Inflammatory macrophage treated with lipopolysaccharide for 1 hour (primary cell): ENCODE measurements around the gene ACAN.
"Not testable (repeated sequence)": the region's sequence is repeated elsewhere in the genome, so short reads cannot be mapped to it uniquely, and the experiment has no call there.

Source experiments
- DNase-seq, 2 donors: peaks; one replicate each; pipeline ENCODE4 v3.0.0-alpha.2; 2020 to 2022

ACAN gene

DNA sequence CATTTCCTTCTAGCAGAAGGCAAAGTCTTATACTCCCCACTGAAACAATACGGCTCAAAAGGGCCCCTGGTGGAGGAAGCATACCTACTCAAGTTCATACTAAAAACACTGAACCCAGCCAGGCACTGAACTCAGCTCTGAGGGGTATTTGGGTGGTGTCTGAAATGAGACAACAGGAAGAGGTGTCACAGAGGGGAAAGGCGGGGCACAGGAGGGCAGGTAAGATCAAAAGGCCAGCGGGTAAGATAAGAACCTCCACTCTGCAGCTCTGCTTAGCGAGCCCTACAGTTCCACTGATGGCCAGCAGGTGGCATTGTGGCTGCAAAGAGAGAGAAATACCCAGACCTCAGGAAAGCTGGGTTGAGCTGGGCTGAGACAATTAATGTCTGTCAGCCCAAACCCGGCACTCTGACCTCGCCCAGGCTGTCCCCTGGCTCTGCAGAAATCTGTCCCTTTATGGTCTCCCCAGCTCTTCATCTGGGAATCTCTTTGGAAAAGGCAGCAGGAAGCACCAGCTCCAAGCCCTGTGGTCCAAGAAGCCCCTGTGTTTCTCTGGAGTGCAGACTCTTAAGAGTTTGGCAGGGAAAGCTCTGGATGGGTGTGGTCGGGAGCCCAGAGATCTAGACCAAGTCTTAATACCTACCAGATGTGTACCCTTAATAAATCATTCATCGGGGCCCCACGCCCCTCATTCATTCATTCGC is 101.5 kb downstream of the ACAN start:
- peak; percentile 37 to 93 for DNase-seq

DNA sequence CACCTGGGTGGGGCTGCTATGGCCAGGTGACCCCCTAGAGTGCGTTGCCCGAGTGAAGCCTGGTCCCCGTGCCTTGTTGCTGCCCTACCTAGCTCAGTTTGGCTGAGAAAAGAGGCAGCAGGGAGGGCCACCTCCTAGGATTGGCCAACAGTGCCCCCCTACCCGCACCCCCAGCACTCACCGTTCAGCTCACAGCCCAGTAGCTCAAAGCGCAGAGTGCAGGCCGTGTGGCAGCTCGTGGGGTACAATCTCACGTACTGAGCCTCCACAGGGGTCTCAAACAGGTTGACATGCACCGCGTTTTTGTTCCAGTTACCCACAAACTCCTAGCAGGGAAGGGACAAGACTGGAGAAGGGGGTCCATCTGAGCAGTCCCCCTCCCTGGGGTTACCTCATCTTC is 102.3 kb downstream of the ACAN start:
- no peak for DNase-seq

DNA sequence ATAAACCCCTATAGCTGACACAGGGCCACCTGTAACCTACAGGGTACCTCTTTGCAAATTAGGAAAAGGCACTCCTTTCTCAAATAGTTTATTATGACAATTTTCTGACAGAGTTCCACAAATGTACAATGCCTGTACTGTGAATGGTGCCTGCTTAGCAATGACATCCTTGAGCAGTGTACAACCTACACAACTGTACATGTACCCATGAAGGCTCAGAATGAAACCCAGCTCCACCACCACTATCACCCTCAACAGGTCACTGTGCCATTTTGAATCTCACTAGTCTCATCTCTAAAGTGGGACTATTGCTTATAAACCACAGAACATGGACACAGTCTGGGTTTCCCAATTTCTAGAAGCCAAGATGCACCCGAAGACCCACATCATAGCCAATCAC is 102.9 kb downstream of the ACAN start:
- DNase-seq, result no peak

DNA sequence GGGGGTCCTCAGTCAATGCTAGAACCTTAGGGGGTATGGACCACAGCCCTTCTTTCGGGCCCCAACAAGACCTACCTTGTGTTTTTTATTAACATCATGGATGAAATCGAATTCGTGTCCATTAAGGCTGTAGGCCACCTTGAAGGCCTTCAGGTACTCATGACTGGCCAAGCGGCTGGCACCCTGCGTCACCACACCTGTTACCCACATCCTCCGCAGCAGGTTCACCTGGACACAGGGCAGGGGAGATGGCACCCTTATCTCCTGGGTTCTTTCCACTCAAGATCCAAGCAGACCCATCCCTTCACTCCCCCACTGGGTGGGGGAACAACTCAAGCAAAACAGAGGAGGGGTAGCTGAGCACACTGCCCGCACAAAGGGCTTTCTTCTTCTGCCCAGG is 103.3 kb downstream of the ACAN start:
- DNase-seq, result no peak

DNA sequence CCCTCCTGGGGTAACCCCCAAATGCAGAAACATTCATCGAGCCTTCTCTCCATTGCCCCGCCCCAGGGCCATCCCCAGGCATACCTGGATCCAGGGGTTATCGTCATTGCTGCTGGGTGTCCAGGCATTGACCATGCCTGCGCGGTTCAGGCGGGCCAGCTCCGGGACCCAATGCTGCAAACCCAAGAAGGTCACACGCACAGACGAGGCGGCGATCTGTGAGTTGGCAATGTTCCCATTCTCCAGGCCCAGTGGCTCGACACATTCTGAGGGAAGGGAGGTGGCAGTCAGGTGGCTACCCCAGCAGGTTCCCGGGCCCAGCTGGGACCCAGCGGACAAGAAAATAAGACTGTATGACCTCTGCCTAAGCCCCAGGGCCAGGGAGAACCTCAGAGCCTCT is 103.9 kb downstream of the ACAN start:
- DNase-seq, result no peak

DNA sequence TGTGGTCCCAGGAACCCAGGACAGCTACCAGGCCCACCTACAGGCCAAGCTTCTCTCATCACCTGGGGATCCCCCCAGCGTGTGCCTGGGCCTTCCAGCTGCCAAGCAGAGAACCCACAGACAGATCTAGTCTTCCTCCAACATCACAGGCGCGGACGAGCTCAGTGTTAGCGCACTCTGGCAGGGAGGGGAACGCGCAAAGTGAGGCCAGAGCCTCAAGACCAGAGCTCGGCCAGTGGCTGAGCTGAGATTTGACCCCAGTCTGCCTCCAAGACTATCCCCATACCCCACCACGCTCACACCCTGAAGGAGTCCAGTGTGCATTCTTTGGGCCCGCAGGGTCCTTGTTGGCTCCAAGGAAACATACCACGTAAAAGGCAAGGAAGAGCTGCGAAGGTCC is 104.9 kb downstream of the ACAN start:
- no peak for DNase-seq

DNA sequence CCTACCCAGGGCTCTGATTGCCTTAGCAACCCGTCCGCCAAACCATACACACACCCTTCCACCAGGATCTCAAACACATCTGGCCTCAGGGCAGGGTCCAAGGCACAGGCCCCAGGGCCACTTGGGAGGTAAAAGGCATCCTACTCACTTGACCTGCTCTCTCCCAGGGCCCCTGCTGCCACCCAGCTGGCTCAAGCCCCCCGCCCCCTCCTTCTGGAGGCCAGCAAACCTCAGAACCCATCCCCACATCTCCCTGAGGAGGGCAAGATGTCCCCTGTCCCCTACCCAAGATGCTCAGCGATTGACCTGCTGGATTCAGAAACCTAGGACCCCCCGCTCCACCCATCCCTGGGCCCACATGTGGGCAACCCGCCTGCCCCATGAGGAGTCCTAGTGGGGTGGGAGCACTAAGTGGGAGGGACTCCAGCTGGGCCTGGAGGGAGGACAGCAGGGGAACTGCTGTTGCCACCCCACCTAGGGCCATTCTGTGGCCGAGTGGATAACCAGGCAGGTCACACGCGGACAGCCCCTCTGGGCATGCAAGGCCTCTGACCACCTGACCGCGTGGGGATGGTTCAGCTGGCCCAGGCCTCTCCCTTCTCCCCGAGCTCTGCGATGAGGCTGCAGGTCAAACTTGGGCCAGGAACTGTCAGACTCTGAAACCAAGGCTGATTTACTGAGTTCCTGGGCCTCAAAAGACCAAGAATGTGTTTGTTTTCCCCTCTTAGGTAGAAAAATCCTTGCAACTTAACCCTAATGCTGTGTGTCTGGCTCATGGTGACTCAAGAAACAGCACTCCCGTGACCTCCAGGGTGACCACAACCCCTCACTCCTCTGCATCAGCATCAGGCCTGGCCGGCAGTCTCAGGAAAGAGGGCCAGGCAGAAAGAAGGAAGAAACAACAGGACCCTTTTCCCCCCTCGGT is 105.7 kb downstream of the ACAN start:
- DNase-seq, result no peak

DNA sequence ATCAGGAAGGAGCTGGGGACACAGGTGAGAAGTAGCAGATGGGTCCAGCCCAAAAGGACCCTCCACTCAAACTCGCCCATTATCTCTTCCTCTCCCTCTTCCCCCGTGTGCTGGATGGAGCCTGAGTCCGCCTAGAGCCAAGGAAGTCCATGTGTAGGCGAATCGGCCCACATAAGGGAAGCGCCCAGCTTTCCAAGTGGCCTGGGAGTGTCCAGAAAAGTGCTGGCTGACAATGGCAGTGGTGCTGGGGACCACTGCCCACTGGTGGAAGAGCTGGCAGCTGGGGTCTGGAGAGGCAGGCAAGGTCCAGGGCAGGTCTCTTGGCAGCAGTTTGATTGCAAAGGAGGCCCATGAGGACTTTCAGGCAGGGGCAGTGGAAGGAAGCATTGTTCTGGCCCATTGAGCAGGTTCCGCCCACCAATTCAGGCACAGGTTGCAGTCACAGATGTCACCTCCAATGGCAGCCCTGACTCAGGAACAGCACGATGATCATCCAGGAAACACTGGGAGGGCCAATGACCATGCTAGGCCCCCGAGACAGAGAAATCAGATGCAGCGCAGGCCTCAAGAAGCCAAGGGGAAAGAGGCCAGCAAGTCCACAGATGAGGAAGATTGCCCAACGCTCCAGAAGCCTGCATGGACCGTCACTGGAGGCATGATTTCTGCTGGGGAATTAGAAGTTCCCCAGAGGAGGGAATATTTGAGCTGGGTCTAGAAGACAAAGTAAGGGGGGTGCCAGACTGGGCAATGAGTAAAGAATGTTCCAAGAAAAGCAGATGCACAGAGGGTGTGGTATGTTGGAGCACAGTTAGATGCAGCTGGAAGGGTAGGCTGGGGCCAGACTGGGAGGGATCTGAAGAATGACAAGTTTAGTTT is 107.0 kb downstream of the ACAN start:
- DNase-seq, result no peak

DNA sequence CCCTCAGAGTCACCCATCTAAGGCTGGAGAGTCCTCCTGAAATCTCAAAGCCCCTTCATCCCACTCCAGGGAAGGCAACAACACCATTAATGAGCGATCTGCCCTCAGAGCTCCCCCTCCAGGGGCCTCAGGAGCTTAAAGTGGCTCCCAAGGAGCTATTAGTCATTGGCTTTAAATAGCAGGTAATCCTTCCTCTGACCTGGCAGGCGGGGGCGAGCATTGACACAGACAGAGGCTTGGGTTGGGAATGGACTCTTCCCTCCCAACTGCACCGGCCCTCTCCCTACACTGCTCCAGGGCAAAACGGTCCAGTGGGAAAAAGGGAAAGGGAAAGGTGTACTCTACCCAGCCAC is 108.5 kb downstream of the ACAN start:
- DNase-seq, result no peak

DNA sequence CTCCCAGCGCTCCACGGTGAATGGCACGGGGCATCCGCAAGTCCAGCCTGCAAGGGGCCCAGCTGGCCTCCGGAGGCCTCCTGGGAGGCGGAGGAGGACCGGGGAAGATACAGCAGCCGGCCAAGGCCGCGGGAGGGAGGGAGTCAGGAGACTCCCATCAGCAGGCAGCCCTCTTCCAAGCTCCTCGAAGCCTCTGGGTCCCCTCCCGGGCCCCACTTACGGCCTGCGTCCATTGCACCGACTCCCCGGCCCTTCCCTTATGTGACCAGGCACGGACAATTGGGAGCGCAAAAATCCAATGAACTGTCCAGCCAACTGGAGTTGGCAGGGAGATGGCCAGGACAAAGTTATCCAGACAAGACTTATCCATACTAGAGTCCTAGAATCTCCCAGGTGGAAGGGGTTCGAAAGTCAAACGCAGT is 109.3 kb downstream of the ACAN start:
- no peak for DNase-seq

DNA sequence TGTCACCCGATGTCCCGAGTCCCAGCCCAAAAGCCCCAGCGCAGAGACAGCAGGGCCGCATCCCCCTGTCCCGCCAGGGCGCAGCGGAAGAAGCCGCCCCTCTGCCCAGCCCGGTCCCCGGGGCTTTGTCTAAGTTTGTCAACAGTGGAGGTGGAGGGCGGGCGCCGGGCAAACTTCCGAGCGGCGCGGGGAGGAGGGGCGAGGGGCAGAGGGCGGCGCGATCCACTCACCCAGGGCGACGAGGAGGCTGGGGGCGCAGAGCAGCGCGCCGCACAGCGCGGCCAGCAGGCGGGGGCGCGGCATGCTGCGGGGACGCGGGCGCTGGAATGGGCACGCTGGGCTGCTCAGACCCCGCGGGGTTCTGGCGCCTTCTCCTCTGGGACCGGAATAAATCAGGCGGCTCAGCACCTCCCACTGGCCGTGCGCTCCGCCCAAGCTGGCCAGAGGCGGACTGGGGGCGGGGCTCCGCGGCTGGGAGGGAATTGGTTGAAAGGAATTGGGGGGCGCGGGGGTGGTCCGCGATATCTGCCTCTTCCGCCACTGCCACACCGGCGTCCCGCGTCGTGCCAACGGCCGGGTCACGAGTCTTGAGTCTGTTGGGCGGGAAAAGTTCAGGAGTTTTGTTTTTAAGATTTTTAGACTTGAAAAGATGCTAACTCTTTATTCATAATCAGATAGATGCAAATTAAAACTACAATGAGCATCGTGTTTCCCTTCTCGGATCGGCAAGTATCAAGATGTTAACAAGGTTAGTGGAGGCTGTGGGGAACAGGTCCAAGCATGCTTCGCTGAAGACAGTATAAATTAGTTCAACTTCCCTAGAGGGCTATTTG is 110.0 kb downstream of the ACAN start, which contains the start of gene MFGE8:
Gene MFGE8 (minus strand): TSS at position 363 of the 833 bp plus-strand sequence. CDS start 60 bp downstream, at position 303.
- DNase-seq, result peak; percentile 33 to 62

DNA sequence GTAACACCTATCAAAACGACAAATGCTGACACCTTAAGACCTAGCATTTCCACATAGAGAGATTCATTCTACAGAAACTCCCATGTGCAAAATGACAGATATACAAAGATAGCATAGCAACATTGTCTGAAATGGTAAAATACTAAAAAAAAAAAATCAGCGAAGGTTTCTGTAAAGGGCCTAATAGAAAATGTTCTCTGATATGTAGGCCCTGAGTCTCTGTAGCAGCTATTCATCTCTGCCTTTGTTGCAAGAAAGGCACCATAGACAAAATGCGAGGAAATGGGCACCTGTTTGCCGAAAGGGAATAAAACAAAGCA is 110.6 kb downstream of the ACAN start:
- DNase-seq, result peak in 1 of 2 donors; percentile 10

DNA sequence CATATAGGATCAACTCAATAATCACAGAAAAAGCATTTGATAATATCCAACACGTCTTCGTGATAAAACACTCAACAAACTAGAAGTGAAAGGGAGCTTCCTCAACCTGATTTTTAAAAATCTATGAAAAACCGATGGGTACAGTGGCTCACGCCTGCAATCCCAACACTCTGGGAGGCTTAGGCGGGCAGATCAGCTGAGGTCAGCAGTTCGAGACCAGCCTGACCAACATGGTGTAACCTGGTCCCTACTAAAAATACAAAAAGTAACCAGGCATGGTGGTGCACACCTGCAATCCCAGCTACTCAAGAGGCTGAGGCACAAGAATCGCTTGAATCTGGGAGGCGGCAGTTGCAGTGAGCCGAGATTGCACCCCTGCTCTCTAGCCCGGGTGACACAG is 112.1 kb downstream of the ACAN start:
- DNase-seq, result no peak

DNA sequence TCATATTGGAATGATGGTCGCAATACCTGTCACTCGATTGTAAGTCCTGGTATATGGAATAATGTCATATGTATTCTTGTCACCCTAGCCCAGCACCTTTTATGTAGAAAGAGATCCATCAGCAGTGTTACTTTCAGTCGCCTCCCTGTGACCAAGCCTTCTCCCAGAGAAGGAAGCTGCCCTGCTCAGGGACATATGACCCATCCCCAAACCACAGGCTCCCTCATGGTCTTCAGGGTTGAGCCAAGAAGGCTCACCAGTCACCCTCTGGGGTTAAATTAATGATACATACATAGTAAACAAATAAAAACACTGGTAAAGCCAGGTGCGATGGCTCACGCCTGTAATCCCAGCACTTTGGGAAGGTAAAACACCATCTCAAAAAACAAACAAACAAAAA is 114.5 kb downstream of the ACAN start:
- peak; percentile 19 to 37 for DNase-seq

DNA sequence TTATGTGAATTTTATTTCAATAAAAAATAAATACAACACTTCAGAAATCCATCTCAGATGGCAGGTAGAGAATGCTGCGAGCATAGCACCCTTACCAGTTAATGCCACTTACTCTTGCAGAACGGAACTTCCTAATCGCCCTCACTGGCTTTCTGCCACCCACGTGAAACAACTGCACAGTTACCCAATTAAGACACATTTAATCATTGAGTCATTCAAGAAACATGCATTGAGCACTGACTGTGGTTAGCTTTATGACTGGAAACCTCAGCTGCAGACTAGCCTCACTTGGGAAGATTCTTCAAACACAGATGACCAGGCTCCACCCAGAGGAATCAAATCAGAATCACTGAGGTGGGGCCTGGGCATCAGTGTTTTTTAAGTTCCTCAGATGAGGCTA is 115.5 kb downstream of the ACAN start:
- DNase-seq, result peak; percentile 90 to 96

DNA sequence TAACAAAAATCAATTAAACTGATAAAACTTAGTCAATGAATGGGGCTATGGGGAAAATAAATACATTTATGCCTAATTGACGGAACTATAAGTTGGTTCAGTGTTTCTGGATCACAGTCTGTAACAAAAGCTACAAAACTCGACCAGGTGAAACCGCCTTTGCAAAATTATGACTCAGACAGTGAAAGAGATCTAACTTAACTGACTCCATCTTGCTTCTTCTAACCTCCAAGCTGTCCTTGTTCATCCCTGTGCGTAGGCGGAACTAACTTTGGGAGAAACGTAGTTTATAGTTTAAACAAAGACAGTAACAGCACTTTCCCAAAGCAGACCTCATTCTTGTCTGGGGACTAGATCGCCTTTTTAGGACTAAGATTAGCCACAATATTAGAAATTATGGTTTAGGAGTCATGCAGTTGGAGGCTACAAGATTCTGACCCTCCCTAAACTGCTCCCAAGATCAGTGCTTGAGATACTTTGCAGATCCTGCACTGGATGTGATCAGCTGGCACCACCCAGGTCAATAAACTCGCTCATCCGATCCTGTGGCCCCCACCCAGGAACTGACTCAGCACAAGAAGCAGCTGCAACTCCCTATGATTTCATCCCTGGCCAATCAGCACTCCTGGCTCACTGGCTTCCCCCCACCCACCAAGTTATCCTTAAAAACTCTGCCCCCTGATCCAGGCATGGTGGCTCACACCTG is 117.1 kb downstream of the ACAN start:
- DNase-seq, result no peak

DNA sequence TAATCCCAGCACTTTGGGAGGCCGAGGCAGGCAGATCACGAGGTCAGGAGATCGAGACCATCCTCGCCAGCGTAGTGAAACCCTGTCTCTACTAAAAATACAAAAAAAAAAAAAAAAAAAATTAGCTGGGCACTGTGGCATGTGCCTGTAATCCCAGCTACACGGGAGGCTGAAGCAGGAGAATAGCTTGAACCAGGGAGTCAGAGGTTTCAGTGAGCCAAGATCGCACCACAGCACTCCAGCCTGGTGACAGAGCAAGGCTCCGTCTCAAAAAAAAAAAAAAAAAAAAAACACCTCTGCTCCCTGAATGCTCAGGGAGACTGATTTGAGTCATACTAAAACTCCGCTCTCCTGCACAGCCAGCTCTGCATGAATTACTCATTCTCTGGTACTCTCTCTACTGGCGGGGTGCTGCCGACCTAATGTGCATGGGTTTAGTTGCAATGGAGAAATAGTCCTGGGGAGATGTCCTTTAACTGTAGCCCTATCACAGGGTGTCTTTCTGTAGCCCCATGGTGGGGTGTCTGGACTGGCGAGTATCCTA is 117.7 kb downstream of the ACAN start:
- DNase-seq, result not testable (repeated sequence)
